Caco-2 (cell line): Measurements from ENCODE around the gene PTGS1. TPM values are rescaled to one million over a fixed set of nuclear protein-coding genes. Genes with fewer than 3 reads are reported as not detected.

ENCODE experiments used
- BruUV-seq: library from RNA; stranded (reverse); fragments of 400-500 nt; replicated peaks from 2 replicates; lab custom pipeline; 2021; lab: Mats Ljungman, UMichigan
- CTCF ChIA-PET: fragments of 300-600 bp; sonication (Branson Sonifier 250); formaldehyde crosslinking; loops from one replicate; lab custom pipeline; 2022; ENCODE audit warnings: antibody characterized with exemption; lab: Charles Lee
- POLR2A ChIA-PET: fragments of 300-600 bp; sonication (Branson Sonifier 250); formaldehyde crosslinking; loops from one replicate; lab custom pipeline; 2022; ENCODE audit warnings: antibody characterized with exemption; lab: Charles Lee
- DNase-seq, 2 experiments: peaks; one replicate each; pipeline versions ENCODE4 v3.0.0 to v3.0.0-alpha.2; 2020 to 2022
- H3K27me3 ChIP-seq: replicated peaks from 2 replicates; pipeline ENCODE4 v1.6.0; 2011; ENCODE audit warnings: low read length; ENCODE audit not compliant: control insufficient read depth, insufficient read depth
- H3K36me3 ChIP-seq: 2 replicates; pipeline ENCODE4 v1.5.1; 2011; ENCODE audit warnings: low read length; ENCODE audit not compliant: control insufficient read depth, insufficient read depth
- H3K4me1 ChIP-seq: fragments of 250-450 bp; sonication (Bioruptor Pico); 2 replicates; pipeline ENCODE4 v1.5.1; 2020; ENCODE audit warnings: mild to moderate bottlenecking
- H3K4me3 ChIP-seq: 2 replicates; pipeline ENCODE4 v1.5.1; 2011; ENCODE audit warnings: low read depth, mild to moderate bottlenecking, control low read depth, low read length
- H3K9me3 ChIP-seq: fragments of 250-450 bp; sonication (Bioruptor Pico); 2 replicates; pipeline ENCODE4 v1.5.1; 2020; ENCODE audit warnings: mild to moderate bottlenecking, moderate library complexity
- H3K27ac Mint-ChIP-seq: one replicate; pipeline ENCODE4 v1.8.0; 2022; ENCODE audit warnings: mixed read lengths; ENCODE audit not compliant: unreplicated experiment
- H3K27me3 Mint-ChIP-seq: one replicate; pipeline ENCODE4 v1.8.0; 2022; ENCODE audit warnings: mixed read lengths; ENCODE audit not compliant: insufficient read depth, unreplicated experiment
- H3K36me3 Mint-ChIP-seq: one replicate; pipeline ENCODE4 v1.8.0; 2022; ENCODE audit warnings: mild to moderate bottlenecking, mixed read lengths; ENCODE audit not compliant: insufficient read depth, unreplicated experiment
- H3K4me1 Mint-ChIP-seq: one replicate; pipeline ENCODE4 v1.8.0; 2022; ENCODE audit warnings: low read depth, mixed read lengths; ENCODE audit not compliant: unreplicated experiment
- H3K4me3 Mint-ChIP-seq: one replicate; pipeline ENCODE4 v1.8.0; 2022; ENCODE audit warnings: mild to moderate bottlenecking, moderate library complexity, mixed read lengths; ENCODE audit not compliant: unreplicated experiment
- H3K9me3 Mint-ChIP-seq: one replicate; pipeline ENCODE4 v1.8.0; 2022; ENCODE audit warnings: mixed read lengths; ENCODE audit not compliant: unreplicated experiment
- intact Hi-C: fragments of 100-400 bp; cut with micrococcal nuclease; formaldehyde crosslinking; loops from one replicate; pipeline ENCODE4 v1.10.0; 2022; ENCODE audit not compliant: unreplicated experiment
- total RNA-seq: library from RNA; stranded (reverse); gene quantifications from 2 replicates; pipeline ENCODE4 v1.2.3, GENCODE V29; 2022
- TF ChIP-seq, protein P1 (sequence below), 2 experiments: fragments of 200-600 bp in 1 of 2; IDR thresholded peaks; 1 replicate in 1 of 2; 2 replicates in 1 of 2; pipeline versions ENCODE4 v1.5.1 to v1.8.0; 2011 to 2022; ENCODE audit warnings: antibody characterized with exemption in 1 of 2, control low read depth in 1 of 2, inconsistent platforms in 1 of 2, low read depth in 1 of 2, low read length in 1 of 2, mild to moderate bottlenecking in 1 of 2, moderate library complexity in 1 of 2; ENCODE audit not compliant: insufficient read depth in 1 of 2, severe bottlenecking in 1 of 2, unreplicated experiment in 1 of 2

The PTGS1 gene
- total RNA-seq, 1 experiment from 2014 or later: 0.29 TPM

DNA sequence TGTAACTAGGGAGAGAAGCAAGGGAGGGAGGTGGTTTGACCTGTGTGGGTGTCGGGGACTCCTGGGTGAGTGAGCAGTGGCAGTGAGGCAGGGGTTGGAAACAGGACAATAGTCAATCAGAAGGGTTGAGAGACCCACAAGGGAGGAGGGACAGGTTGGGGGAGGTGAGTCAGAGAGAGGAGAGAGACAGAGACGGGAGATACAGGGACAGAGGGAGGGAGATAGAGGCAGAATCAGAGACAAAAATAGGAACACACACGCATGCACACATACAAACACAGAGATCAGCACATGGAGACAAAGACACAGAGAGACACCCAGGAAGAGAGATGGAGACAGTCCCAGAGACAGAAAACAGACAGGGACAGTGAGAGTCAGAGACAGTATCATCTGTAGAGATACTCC, 39.3 kb upstream of the PTGS1 start:
- no peak overlapping the region for H3K4me3 ChIP-seq
- H3K4me1 ChIP-seq: no peaks in the 10 kb centered on the region
- no peaks in the 10 kb centered on the region for H3K9me3 ChIP-seq
- no peaks in the 10 kb centered on the region for H3K9me3 Mint-ChIP-seq
- CTCF ChIA-PET: no interaction called here
- no peaks in the 10 kb centered on the region for H3K27me3 Mint-ChIP-seq
- H3K4me3 Mint-ChIP-seq: no peak overlapping the region
- POLR2A ChIA-PET: no interaction called here
- no TSS peak for BruUV-seq
- no peak for DNase-seq
- H3K36me3 ChIP-seq: no peaks in the 10 kb centered on the region; the same call in 1 of the 2 replicates
- intact Hi-C loops: no loop called here
- no peaks in the 10 kb centered on the region for H3K27me3 ChIP-seq
- H3K4me1 Mint-ChIP-seq: no peaks in the 10 kb centered on the region
- TF ChIP-seq, protein P1, sequence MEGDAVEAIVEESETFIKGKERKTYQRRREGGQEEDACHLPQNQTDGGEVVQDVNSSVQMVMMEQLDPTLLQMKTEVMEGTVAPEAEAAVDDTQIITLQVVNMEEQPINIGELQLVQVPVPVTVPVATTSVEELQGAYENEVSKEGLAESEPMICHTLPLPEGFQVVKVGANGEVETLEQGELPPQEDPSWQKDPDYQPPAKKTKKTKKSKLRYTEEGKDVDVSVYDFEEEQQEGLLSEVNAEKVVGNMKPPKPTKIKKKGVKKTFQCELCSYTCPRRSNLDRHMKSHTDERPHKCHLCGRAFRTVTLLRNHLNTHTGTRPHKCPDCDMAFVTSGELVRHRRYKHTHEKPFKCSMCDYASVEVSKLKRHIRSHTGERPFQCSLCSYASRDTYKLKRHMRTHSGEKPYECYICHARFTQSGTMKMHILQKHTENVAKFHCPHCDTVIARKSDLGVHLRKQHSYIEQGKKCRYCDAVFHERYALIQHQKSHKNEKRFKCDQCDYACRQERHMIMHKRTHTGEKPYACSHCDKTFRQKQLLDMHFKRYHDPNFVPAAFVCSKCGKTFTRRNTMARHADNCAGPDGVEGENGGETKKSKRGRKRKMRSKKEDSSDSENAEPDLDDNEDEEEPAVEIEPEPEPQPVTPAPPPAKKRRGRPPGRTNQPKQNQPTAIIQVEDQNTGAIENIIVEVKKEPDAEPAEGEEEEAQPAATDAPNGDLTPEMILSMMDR (IDR thresholded peaks at IDR 0.05; ENCODE audit: insufficient read depth in 1 of 2, low read depth in 1 of 2, low read length in 1 of 2, severe bottlenecking in 1 of 2, unreplicated experiment in 1 of 2): no peak
- H3K36me3 Mint-ChIP-seq: peaks cover 6% of the 10 kb centered on the region
- H3K27ac Mint-ChIP-seq: no peak overlapping the region

DNA sequence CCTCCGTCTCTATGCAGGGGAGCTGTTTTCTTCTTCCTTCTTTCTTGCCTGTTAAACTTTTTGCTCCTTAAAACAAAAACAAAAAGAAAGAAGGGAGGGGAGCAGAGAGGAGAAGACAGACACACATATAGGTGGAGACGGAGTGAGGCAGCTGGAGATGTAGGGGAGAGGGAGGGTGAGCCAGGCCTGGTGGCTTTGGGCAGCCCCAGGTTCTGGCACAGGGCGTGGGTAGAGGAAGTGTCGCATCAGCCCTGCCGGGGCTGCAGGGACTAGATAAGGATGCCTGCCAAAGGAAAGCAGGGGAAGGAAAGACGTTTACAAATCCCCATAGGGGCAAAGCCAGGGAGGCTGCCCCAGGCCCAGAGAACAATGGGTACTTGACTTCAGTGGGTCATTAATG, 38.7 kb upstream of the PTGS1 start:
- Mint-ChIP-seq H3K27ac (no peak overlapping the region), H3K4me1 (no peaks in the 10 kb centered on the region), H3K36me3 (peaks cover 6% of the 10 kb centered on the region), H3K27me3 (no peaks in the 10 kb centered on the region), H3K4me3 (no peak overlapping the region), H3K9me3 (no peaks in the 10 kb centered on the region)
- intact Hi-C loops: no loop called here
- ChIA-PET POLR2A (no interaction called here), CTCF (no interaction called here)
- Histone ChIP-seq H3K9me3 (no peaks in the 10 kb centered on the region), H3K27me3 (no peaks in the 10 kb centered on the region), H3K36me3 (no peaks in the 10 kb centered on the region; the same call in 1 of the 2 replicates), H3K4me1 (no peaks in the 10 kb centered on the region), H3K4me3 (no peak overlapping the region)
- TF ChIP-seq, protein P1 (IDR thresholded peaks at IDR 0.05; ENCODE audit: insufficient read depth in 1 of 2, low read depth in 1 of 2, low read length in 1 of 2, severe bottlenecking in 1 of 2, unreplicated experiment in 1 of 2): no peak
- BruUV-seq: no TSS peak
- DNase-seq: no peak

DNA sequence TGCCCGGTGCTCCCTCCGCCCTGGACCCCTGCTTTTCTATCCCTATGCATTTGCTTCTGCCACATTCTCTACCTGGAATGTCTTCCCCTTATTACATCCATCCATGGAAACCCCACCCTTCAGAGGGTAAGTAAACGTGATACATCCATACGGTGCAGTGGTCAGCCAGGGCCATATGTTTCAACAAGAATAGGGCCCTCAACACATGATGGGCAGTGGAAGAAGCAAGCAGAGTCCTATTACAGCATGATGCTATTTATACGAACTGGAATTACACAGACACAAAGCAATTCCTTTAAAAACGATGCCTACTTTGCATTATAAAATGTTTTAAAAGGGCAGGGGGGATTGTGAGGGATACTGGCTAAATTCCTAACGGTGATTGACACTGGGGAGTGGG, 38.2 kb upstream of the PTGS1 start:
- no peaks in the 10 kb centered on the region for H3K4me1 Mint-ChIP-seq

More for the DNA sequence above, 38.2 kb upstream of the PTGS1 start:
- no peak for DNase-seq
- Mint-ChIP-seq H3K27ac (no peak overlapping the region), H3K9me3 (no peaks in the 10 kb centered on the region), H3K27me3 (no peaks in the 10 kb centered on the region), H3K36me3 (peaks cover 6% of the 10 kb centered on the region), H3K4me3 (no peak overlapping the region)
- Histone ChIP-seq H3K36me3 (no peaks in the 10 kb centered on the region; the same call in 1 of the 2 replicates), H3K4me3 (no peak overlapping the region), H3K27me3 (no peaks in the 10 kb centered on the region), H3K9me3 (no peaks in the 10 kb centered on the region), H3K4me1 (no peaks in the 10 kb centered on the region)
- ChIA-PET POLR2A (no interaction called here), CTCF (no interaction called here)
- no TSS peak for BruUV-seq
- TF ChIP-seq, protein P1 (IDR thresholded peaks at IDR 0.05; ENCODE audit: insufficient read depth in 1 of 2, low read depth in 1 of 2, low read length in 1 of 2, severe bottlenecking in 1 of 2, unreplicated experiment in 1 of 2): no peak
- intact Hi-C loops: no loop called here
